K562 (cell line): ENCODE data around the gene LITAF. TPM values are rescaled to one million over a fixed set of nuclear protein-coding genes. Genes with fewer than 3 reads are reported as not detected.

Experiments used
- ARID1B ChIP-seq: fragments of 450-650 bp; IDR thresholded peaks from 2 replicates; pipeline ENCODE4 v1.6.1; 2016; ENCODE audit warnings: antibody characterized with exemption, mild to moderate bottlenecking, inconsistent platforms
- CBFB ChIP-seq: sonication (generic); formaldehyde crosslinking; IDR thresholded peaks from 2 replicates; pipeline ENCODE4 v1.4.0; 2020; ENCODE audit warnings: mild to moderate bottlenecking, missing genetic modification reagents
- CLOCK ChIP-seq: fragments of 250-450 bp; sonication (Bioruptor Pico); IDR thresholded peaks from 2 replicates; pipeline ENCODE4 v1.4.0; 2020; ENCODE audit warnings: mild to moderate bottlenecking, moderate library complexity, borderline replicate concordance
- EP400 ChIP-seq: fragments of 450-650 bp; IDR thresholded peaks from 2 replicates; pipeline ENCODE4 v1.6.1; 2017; ENCODE audit warnings: antibody characterized with exemption, mild to moderate bottlenecking, moderate library complexity
- ID3 ChIP-seq, 2 experiments: fragments of 250-450 bp in 1 of 2; fragments of 450-650 bp in 1 of 2; sonication (Bioruptor Pico) in 1 of 2; IDR thresholded peaks; 2 replicates each; pipeline versions ENCODE4 v1.6.1 to v1.8.0; 2016 to 2021; ENCODE audit warnings: mild to moderate bottlenecking in 2 of 2, moderate library complexity in 2 of 2, missing compliant biosample characterization in 1 of 2, missing genetic modification characterization in 1 of 2
- KLF13 ChIP-seq: fragments of 450-650 bp; IDR thresholded peaks from 2 replicates; pipeline ENCODE4 v1.6.1; 2016; ENCODE audit warnings: missing genetic modification characterization, low read depth, mild to moderate bottlenecking, missing compliant biosample characterization, moderate library complexity, borderline replicate concordance
- POLR2AphosphoS2 ChIP-seq: IDR thresholded peaks from 2 replicates; pipeline ENCODE4 v1.6.1; 2012; ENCODE audit warnings: low read length, improper control_type of control experiment
- XRCC5 ChIP-seq: fragments of 200-400 bp; formaldehyde crosslinking; IDR thresholded peaks from 2 replicates; pipeline ENCODE4 v1.6.1; 2017; ENCODE audit warnings: low read depth, mild to moderate bottlenecking, low read length
- ZC3H11A ChIP-seq: IDR thresholded peaks from 2 replicates; pipeline ENCODE4 v1.6.1; 2012; ENCODE audit warnings: low read depth, low read length, improper control_type of control experiment
- ZNF57 ChIP-seq: fragments of 450-650 bp; formaldehyde crosslinking; IDR thresholded peaks from 2 replicates; pipeline ENCODE4 v1.4.0; 2020; ENCODE audit warnings: mild to moderate bottlenecking, moderate library complexity
- polyA plus RNA-seq, 8 experiments: library from polyadenylated mRNA; depleted of rRNA in 4 of 8; stranded (reverse) in 5 of 8; unstranded in 3 of 8; fragments of >200 nt; fragmentation: Nextera tagmentation in 2 of 8; fragmentation: Illumina TruSeq in 1 of 8; extraction: Ambion mirVana in 2 of 8; extraction: Trizol in 1 of 8; gene quantifications; 2 replicates each; pipeline versions ENCODE4 v1.2.1 to v1.2.3, GENCODE V29; 2011 to 2014; ENCODE audit warnings: inconsistent platforms in 1 of 8, missing spikeins in 1 of 8
- total RNA-seq, 7 experiments: library from RNA; depleted of rRNA in 6 of 7; stranded (reverse); fragments of >200 nt in 6 of 7; fragmentation: Illumina TruSeq in 2 of 7; extraction: Trizol in 2 of 7; gene quantifications; 2 replicates each; pipeline versions ENCODE4 v1.2.1 to v1.2.3, GENCODE V29; 2011 to 2021; ENCODE audit warnings: low replicate concordance in 1 of 7
- TF ChIP-seq, protein P1 (sequence below): fragments of 250-450 bp; sonication (Bioruptor Pico); IDR thresholded peaks from 2 replicates; pipeline ENCODE4 v1.8.0; 2022; ENCODE audit warnings: moderate library complexity, mild to moderate bottlenecking, inconsistent platforms
- TF ChIP-seq, protein P2 (sequence below): fragments of 200-600 bp; sonication (generic); IDR thresholded peaks from one replicate; pipeline ENCODE4 v1.6.1; 2012; ENCODE audit warnings: mild to moderate bottlenecking, low read depth, low read length, inconsistent platforms

Gene LITAF
- total and polyA plus RNA-seq, 9 of the 15 experiments (the other 6 are each of a cell fraction or from before 2014, with no cell fraction given), result 4.1 to 17.8 (median 11.9) TPM

- TF ChIP-seq ID3 (CRISPR knock-in tag; IDR thresholded peaks at IDR 0.05) (no peak), ID3 (tag; IDR thresholded peaks at IDR 0.05) (no peak), XRCC5 (no peak), KLF13 (tag) (no peak; the same call in 1 of the 2 replicates), CBFB (no peak), ARID1B (peak; percentile 88), CLOCK (CRISPR knock-in tag) (no peak), ZNF57 (CRISPR knock-in tag) (no peak), ZC3H11A (no peak), POLR2AphosphoS2 (no peak), EP400 (peak; percentile 72)
- TF ChIP-seq, protein P1, sequence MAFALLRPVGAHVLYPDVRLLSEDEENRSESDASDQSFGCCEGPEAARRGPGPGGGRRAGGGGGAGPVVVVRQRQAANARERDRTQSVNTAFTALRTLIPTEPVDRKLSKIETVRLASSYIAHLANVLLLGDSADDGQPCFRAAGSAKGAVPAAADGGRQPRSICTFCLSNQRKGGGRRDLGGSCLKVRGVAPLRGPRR (CRISPR knock-in tag), result no peak
- TF ChIP-seq, protein P2, sequence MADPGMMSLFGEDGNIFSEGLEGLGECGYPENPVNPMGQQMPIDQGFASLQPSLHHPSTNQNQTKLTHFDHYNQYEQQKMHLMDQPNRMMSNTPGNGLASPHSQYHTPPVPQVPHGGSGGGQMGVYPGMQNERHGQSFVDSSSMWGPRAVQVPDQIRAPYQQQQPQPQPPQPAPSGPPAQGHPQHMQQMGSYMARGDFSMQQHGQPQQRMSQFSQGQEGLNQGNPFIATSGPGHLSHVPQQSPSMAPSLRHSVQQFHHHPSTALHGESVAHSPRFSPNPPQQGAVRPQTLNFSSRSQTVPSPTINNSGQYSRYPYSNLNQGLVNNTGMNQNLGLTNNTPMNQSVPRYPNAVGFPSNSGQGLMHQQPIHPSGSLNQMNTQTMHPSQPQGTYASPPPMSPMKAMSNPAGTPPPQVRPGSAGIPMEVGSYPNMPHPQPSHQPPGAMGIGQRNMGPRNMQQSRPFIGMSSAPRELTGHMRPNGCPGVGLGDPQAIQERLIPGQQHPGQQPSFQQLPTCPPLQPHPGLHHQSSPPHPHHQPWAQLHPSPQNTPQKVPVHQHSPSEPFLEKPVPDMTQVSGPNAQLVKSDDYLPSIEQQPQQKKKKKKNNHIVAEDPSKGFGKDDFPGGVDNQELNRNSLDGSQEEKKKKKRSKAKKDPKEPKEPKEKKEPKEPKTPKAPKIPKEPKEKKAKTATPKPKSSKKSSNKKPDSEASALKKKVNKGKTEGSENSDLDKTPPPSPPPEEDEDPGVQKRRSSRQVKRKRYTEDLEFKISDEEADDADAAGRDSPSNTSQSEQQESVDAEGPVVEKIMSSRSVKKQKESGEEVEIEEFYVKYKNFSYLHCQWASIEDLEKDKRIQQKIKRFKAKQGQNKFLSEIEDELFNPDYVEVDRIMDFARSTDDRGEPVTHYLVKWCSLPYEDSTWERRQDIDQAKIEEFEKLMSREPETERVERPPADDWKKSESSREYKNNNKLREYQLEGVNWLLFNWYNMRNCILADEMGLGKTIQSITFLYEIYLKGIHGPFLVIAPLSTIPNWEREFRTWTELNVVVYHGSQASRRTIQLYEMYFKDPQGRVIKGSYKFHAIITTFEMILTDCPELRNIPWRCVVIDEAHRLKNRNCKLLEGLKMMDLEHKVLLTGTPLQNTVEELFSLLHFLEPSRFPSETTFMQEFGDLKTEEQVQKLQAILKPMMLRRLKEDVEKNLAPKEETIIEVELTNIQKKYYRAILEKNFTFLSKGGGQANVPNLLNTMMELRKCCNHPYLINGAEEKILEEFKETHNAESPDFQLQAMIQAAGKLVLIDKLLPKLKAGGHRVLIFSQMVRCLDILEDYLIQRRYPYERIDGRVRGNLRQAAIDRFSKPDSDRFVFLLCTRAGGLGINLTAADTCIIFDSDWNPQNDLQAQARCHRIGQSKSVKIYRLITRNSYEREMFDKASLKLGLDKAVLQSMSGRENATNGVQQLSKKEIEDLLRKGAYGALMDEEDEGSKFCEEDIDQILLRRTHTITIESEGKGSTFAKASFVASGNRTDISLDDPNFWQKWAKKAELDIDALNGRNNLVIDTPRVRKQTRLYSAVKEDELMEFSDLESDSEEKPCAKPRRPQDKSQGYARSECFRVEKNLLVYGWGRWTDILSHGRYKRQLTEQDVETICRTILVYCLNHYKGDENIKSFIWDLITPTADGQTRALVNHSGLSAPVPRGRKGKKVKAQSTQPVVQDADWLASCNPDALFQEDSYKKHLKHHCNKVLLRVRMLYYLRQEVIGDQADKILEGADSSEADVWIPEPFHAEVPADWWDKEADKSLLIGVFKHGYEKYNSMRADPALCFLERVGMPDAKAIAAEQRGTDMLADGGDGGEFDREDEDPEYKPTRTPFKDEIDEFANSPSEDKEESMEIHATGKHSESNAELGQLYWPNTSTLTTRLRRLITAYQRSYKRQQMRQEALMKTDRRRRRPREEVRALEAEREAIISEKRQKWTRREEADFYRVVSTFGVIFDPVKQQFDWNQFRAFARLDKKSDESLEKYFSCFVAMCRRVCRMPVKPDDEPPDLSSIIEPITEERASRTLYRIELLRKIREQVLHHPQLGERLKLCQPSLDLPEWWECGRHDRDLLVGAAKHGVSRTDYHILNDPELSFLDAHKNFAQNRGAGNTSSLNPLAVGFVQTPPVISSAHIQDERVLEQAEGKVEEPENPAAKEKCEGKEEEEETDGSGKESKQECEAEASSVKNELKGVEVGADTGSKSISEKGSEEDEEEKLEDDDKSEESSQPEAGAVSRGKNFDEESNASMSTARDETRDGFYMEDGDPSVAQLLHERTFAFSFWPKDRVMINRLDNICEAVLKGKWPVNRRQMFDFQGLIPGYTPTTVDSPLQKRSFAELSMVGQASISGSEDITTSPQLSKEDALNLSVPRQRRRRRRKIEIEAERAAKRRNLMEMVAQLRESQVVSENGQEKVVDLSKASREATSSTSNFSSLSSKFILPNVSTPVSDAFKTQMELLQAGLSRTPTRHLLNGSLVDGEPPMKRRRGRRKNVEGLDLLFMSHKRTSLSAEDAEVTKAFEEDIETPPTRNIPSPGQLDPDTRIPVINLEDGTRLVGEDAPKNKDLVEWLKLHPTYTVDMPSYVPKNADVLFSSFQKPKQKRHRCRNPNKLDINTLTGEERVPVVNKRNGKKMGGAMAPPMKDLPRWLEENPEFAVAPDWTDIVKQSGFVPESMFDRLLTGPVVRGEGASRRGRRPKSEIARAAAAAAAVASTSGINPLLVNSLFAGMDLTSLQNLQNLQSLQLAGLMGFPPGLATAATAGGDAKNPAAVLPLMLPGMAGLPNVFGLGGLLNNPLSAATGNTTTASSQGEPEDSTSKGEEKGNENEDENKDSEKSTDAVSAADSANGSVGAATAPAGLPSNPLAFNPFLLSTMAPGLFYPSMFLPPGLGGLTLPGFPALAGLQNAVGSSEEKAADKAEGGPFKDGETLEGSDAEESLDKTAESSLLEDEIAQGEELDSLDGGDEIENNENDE, result no peak
These were observed 41.2 kb upstream of the LITAF start (continued) for GRCh38 chr16:11627822-11628457.
